OCI-LY7 (cell line): ENCODE results near the gene SLC5A12. TPM values are rescaled to one million over a fixed set of nuclear protein-coding genes. Genes with fewer than 3 reads are reported as not detected.

ENCODE experiments used
- BruUV-seq: library from RNA; stranded (reverse); fragments of 400-500 nt; replicated peaks from 2 replicates; lab custom pipeline; 2021; lab: Mats Ljungman, UMichigan
- CTCF ChIA-PET: fragments of 300-600 bp; sonication (Branson Sonifier 250); formaldehyde crosslinking; loops from one replicate; lab custom pipeline; 2022; ENCODE audit warnings: antibody characterized with exemption; ENCODE audit not compliant: unreplicated experiment; lab: Charles Lee
- POLR2A ChIA-PET: fragments of 300-600 bp; sonication (Branson Sonifier 250); formaldehyde crosslinking; loops from one replicate; lab custom pipeline; 2022; ENCODE audit warnings: antibody characterized with exemption; lab: Charles Lee
- DNase-seq: peaks from one replicate; pipeline ENCODE4 v3.0.0-alpha.2; 2015; ENCODE audit warnings: low spot score
- H2AFZ ChIP-seq: fragments of 200-600 bp; sonication (generic), shearing (Covaris generic); 2 replicates; pipeline ENCODE4 v1.6.1; 2014; ENCODE audit warnings: mild to moderate bottlenecking, antibody characterized with exemption, low read length, moderate library complexity
- H3K27ac ChIP-seq: fragments of 200-600 bp; sonication (generic); 2 replicates; pipeline ENCODE4 v1.5.1; 2014; ENCODE audit warnings: mixed run types, low read depth, mild to moderate bottlenecking, moderate library complexity, low read length, inconsistent platforms; ENCODE audit not compliant: poor library complexity, severe bottlenecking
- H3K36me3 ChIP-seq: fragments of 200-600 bp; sonication (generic); 2 replicates; pipeline ENCODE4 v1.6.1; 2014; ENCODE audit warnings: mild to moderate bottlenecking, antibody characterized with exemption, low read length, moderate library complexity, mixed read lengths; ENCODE audit not compliant: insufficient read depth
- H3K4me1 ChIP-seq: fragments of 200-600 bp; sonication (generic); 2 replicates; pipeline ENCODE4 v1.5.1; 2014; ENCODE audit warnings: mild to moderate bottlenecking, low read length; ENCODE audit not compliant: insufficient read depth, poor library complexity, severe bottlenecking
- H3K4me2 ChIP-seq: fragments of 200-600 bp; sonication (generic); 2 replicates; pipeline ENCODE4 v1.6.1; 2014; ENCODE audit warnings: mild to moderate bottlenecking, low read length
- H3K4me3 ChIP-seq: fragments of 200-600 bp; sonication (generic); 2 replicates; pipeline ENCODE4 v1.5.1; 2014; ENCODE audit warnings: mild to moderate bottlenecking, low read depth, low read length; ENCODE audit not compliant: poor library complexity, severe bottlenecking
- H3K79me2 ChIP-seq: fragments of 200-600 bp; sonication (generic); 2 replicates; pipeline ENCODE4 v1.6.1; 2016; ENCODE audit warnings: low read depth, mild to moderate bottlenecking, low read length, moderate library complexity, mixed read lengths; ENCODE audit not compliant: insufficient read depth
- H3K9me2 ChIP-seq: fragments of 200-600 bp; sonication (generic); 2 replicates; pipeline ENCODE4 v1.6.1; 2016; ENCODE audit warnings: mild to moderate bottlenecking, low read length, mixed read lengths; ENCODE audit not compliant: insufficient read depth
- H3K9me3 ChIP-seq: fragments of 200-600 bp; sonication (generic); 2 replicates; pipeline ENCODE4 v1.6.1; 2014; ENCODE audit warnings: mild to moderate bottlenecking, mixed run types, low read length, mixed read lengths
- H4K20me1 ChIP-seq: fragments of 200-600 bp; sonication (generic); 2 replicates; pipeline ENCODE4 v1.6.1; 2014; ENCODE audit warnings: mild to moderate bottlenecking, antibody characterized with exemption, low read length, moderate library complexity, mixed read lengths; ENCODE audit not compliant: insufficient read depth
- EZH2phosphoT487 ChIP-seq: fragments of 200-600 bp; sonication (generic); IDR thresholded peaks from 2 replicates; pipeline ENCODE4 v1.6.1; 2018; ENCODE audit warnings: low read depth, borderline replicate concordance, mild to moderate bottlenecking, mixed run types, antibody characterized with exemption, low read length, moderate library complexity, mixed read lengths
- intact Hi-C: fragments of 100-400 bp; cut with micrococcal nuclease; formaldehyde crosslinking; loops from one replicate; pipeline ENCODE4 v1.10.0; 2022; ENCODE audit not compliant: unreplicated experiment
- total RNA-seq, 2 experiments: library from RNA; depleted of rRNA in 1 of 2; stranded (reverse); fragments of >200 nt in 1 of 2; shearing (Covaris generic) in 1 of 2; gene quantifications; 2 replicates each; pipeline ENCODE4 v1.2.3, GENCODE V29; 2014 to 2022
- TF ChIP-seq, protein P1 (sequence below): fragments of 200-600 bp; sonication (generic); conservative IDR thresholded peaks from 2 replicates; pipeline ENCODE4 v1.5.1; 2014; ENCODE audit warnings: mild to moderate bottlenecking, antibody characterized with exemption, low read length, moderate library complexity, mixed read lengths

Gene SLC5A12
- total RNA-seq, 2 experiments from 2014 or later = not detected

DNA sequence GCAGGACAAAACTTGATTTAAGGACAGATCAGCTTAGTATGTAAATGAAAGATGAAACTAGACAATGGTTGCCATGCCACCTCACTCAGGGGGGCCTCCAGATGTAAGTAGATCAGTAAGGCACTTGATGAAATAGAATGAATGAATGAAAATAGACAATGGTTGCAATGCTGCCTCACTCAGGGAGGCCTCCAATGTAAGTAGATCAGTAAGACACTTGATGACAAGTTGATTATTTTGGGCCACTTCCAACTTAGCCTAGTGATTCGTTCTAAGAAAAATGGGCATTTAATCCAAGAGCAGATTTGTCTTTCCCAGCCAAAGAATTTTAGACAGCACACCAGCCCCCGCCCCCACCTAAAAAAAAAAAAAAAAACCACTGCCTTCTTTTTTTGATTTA is 19.2 kb upstream of the SLC5A12 start:
- Histone ChIP-seq H2AFZ (no peak overlapping the region), H3K4me1 (no peaks in the 10 kb centered on the region), H3K9me2 (no peaks in the 10 kb centered on the region), H3K4me3 (no peak overlapping the region), H3K36me3 (no peaks in the 10 kb centered on the region), H3K27ac (no peak overlapping the region), H3K9me3 (no peaks in the 10 kb centered on the region), H4K20me1 (no peaks in the 10 kb centered on the region), H3K79me2 (no peaks in the 10 kb centered on the region), H3K4me2 (no peak overlapping the region)
- CTCF ChIA-PET = no interaction called here
- no TSS peak for BruUV-seq
- intact Hi-C loops = no loop called here
- POLR2A ChIA-PET = interaction anchor here (1.4 kb wide), 1 partner anchor 17 kb away, joined by 3 read pairs; no protein-coding TSS in a partner anchor
- TF ChIP-seq EZH2phosphoT487 = no peak
- TF ChIP-seq, protein P1, sequence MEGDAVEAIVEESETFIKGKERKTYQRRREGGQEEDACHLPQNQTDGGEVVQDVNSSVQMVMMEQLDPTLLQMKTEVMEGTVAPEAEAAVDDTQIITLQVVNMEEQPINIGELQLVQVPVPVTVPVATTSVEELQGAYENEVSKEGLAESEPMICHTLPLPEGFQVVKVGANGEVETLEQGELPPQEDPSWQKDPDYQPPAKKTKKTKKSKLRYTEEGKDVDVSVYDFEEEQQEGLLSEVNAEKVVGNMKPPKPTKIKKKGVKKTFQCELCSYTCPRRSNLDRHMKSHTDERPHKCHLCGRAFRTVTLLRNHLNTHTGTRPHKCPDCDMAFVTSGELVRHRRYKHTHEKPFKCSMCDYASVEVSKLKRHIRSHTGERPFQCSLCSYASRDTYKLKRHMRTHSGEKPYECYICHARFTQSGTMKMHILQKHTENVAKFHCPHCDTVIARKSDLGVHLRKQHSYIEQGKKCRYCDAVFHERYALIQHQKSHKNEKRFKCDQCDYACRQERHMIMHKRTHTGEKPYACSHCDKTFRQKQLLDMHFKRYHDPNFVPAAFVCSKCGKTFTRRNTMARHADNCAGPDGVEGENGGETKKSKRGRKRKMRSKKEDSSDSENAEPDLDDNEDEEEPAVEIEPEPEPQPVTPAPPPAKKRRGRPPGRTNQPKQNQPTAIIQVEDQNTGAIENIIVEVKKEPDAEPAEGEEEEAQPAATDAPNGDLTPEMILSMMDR = no peak
- DNase-seq = no peak

DNA sequence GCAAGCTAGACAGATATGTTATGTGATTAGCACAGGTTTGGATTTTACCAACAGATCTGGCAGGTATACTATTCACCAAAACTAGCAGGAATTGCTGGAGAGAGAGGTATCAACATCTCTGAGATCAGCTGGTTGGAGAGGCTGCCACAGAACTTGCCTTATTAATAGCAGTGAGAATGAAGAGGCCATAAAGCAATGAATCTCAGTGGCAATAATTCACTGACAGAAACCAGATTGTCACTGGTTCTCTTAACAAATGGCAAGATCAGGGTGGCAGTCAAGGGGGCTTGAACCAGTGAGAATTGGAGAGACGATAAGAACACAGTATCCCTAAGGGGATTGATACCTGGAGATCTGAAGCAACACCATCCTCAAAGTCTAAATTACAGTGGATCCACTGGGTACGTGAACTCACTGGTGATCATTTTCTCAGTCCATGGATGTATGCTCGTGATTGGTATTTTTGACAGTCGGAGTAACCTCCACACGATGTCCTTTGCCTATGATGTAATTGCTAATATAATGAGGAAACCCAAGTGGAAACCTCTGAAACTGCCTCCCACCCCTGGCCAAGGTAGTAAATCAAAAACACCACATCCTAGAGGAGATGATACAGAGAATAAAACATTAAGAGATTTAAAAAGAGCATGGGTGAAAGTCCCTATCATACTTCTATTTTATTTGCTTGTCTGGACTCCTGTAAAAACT is 17.7 kb upstream of the SLC5A12 start:
- no peak overlapping the region for H3K27ac ChIP-seq
- no peak for DNase-seq
- H3K4me1 ChIP-seq = no peaks in the 10 kb centered on the region
- no peaks in the 10 kb centered on the region for H3K79me2 ChIP-seq
- H3K9me3 ChIP-seq = no peaks in the 10 kb centered on the region
- H3K4me2 ChIP-seq = no peak overlapping the region
- no peak for TF ChIP-seq EZH2phosphoT487
- TF ChIP-seq, protein P1 = no peak
- no peaks in the 10 kb centered on the region for H4K20me1 ChIP-seq
- no peaks in the 10 kb centered on the region for H3K36me3 ChIP-seq
- BruUV-seq = no TSS peak
- H2AFZ ChIP-seq = no peak overlapping the region
- CTCF ChIA-PET = no interaction called here
- no peak overlapping the region for H3K4me3 ChIP-seq
- H3K9me2 ChIP-seq = no peaks in the 10 kb centered on the region
- intact Hi-C loops = no loop called here
- POLR2A ChIA-PET = no interaction called here

DNA sequence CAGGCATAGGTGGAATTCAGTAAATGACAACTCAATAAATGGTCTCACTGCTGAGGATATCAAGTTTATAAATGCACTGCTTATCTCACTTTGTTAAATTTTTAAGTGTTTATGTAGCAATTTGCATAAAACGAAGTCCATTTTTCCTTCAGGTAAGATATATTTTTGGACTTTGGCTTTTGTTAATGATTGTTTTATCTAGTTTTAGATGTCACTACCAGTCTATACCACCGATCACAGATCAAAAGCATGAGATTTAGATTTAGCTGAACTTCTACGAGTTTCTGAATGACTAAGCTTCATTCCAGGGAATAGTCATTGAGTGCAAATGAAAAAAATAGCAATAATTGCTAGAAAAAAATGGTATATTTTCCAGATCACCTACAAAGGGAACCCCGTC is 12.8 kb upstream of the SLC5A12 start:
- no peaks in the 10 kb centered on the region for H3K36me3 ChIP-seq
- H3K4me2 ChIP-seq = no peak overlapping the region
- POLR2A ChIA-PET = interaction anchor here (0.6 kb wide), 1 partner anchor 16 kb away, joined by 3 read pairs; no protein-coding TSS in a partner anchor
- H3K9me3 ChIP-seq = no peaks in the 10 kb centered on the region
- CTCF ChIA-PET = no interaction called here
- DNase-seq = no peak
- no peaks in the 10 kb centered on the region for H3K9me2 ChIP-seq
- TF ChIP-seq, protein P1 = no peak
- no peak for TF ChIP-seq EZH2phosphoT487
- no peaks in the 10 kb centered on the region for H3K79me2 ChIP-seq
- H2AFZ ChIP-seq = no peak overlapping the region
- intact Hi-C loops = no loop called here
- no peaks in the 10 kb centered on the region for H4K20me1 ChIP-seq
- H3K4me3 ChIP-seq = no peak overlapping the region
- no TSS peak for BruUV-seq
- H3K4me1 ChIP-seq = no peaks in the 10 kb centered on the region
- no peak overlapping the region for H3K27ac ChIP-seq
